LNCAP (cell line): Measurements from ENCODE around the gene DAPK3.
A peak's percentile ranks its signal among the peaks of the same experiment; 100 is the strongest.

Experiments
- TF ChIP-seq, protein P1 (sequence below): fragments of 450-650 bp; IDR thresholded peaks from 2 replicates; pipeline ENCODE4 v1.5.1; 2017; ENCODE audit warnings: mild to moderate bottlenecking

Gene DAPK3

DNA sequence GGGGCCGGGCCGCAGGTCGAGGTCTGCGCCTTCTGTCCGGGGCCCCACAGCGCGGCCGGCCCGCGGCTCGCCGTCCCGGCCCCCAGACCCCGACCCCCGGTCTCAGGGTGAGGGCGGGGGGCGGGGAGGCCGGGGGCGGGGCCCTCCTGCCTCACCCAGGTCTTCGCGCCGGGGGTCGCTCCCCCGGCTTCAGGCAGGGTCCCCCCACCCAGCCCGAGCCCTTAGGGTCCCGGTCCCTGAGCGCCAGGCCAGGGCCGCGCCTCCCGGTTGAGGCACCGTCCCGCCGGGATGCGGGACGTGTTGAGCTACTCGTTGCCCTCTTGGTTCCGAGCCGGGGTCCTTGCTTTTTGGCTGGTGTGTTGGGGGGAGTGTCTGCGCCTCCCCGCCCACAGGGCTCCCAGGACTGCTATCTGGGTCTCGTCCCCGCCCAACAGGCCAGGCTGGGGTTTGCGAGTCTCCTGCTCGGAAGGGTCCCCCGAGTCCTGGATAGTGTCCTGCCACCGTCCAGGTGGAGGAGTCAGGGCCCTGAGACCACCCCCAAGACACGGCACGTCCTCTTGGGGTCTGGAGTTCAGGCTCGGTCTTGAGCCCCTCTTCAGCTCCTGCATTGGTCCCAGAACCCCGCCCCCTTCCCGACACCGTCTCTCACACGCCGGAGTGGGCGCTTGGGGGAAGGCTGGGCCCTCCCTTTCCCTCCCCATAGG is 37.1 kb upstream of the DAPK3 start:
- TF ChIP-seq, protein P1, sequence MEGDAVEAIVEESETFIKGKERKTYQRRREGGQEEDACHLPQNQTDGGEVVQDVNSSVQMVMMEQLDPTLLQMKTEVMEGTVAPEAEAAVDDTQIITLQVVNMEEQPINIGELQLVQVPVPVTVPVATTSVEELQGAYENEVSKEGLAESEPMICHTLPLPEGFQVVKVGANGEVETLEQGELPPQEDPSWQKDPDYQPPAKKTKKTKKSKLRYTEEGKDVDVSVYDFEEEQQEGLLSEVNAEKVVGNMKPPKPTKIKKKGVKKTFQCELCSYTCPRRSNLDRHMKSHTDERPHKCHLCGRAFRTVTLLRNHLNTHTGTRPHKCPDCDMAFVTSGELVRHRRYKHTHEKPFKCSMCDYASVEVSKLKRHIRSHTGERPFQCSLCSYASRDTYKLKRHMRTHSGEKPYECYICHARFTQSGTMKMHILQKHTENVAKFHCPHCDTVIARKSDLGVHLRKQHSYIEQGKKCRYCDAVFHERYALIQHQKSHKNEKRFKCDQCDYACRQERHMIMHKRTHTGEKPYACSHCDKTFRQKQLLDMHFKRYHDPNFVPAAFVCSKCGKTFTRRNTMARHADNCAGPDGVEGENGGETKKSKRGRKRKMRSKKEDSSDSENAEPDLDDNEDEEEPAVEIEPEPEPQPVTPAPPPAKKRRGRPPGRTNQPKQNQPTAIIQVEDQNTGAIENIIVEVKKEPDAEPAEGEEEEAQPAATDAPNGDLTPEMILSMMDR, result no peak

DNA sequence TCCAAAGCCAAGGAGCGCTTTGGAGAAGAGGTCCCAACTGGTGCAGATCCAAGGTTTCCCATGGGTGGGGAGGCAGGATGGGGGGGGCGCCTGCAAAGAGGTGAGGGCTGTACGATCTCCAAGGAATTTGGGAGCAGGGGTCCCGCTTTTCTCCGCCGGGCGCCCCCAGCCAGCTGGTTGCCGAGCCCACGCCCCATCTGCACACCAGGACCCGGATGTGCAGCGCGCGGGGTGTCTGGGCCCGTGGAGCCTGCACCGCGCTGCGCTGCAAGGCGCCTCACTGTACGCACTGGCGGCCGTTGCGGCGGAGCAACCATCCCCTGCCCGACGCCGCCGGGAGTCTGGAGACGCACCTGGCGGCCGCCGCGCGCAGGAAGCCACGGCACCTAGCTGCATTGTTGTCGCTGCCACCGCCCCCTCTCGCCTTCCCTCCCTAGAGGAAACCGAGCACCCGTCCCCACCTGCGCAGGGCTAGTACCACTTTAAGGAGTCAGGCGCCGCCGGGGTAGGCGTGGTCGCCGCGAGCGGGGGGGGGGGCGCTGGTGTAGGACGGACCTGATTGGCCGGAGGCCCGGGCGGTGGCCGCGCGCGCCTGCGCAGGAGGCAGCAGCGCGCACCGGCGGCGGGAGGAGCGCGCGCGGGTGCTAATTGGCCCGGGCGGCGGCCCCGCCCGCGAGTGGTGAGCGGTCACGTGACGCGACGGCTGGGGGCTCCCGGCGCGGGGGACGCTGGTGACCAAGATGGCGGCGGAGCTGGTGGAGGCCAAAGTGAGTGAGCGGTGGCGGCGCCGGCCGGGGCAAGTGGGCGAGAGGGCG is 36.3 kb upstream of the DAPK3 start, which contains the start of gene PIAS4:
PIAS4 (plus strand) TSS at position 716 of the 815 bp plus-strand sequence; CDS start at position 741, 25 bp downstream.
- TF ChIP-seq, protein P1, result no peak

DNA sequence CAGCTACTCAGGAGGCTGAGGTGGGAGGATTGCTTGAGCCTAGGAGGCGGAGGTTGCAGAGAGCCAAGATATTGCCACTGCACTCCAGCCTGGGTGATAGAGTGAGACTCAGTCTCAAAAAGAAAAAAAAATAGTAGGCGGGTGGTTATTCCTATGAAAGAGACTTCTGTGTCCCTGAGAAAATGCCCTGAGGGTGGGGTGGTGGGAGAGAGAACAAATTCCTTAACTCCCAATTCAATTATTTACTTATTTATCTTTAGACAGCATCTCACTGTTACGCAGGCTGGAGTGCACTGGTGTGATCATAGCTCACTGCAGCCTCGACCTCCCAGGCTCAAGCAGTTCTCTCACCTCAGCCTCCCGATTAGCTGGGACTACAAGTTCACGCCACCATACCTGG is 24.7 kb upstream of the DAPK3 start:
- TF ChIP-seq, protein P1, result no peak

DNA sequence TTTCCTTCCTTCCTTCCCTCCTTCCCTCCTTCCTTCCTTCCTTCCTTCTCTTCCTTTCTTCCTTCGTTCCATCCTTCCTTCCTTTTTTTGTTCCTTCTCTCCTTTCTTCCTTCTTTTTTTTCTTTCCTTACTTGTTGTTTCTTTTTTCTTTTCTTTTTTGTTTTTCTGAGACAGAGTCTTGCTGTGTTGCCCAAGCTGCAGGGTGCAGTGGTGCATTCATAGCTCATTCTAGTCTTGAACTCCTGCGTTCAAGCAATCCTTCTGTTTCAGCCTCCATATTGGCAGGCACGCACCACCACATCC is 19.9 kb upstream of the DAPK3 start:
- TF ChIP-seq, protein P1, result no peak

DNA sequence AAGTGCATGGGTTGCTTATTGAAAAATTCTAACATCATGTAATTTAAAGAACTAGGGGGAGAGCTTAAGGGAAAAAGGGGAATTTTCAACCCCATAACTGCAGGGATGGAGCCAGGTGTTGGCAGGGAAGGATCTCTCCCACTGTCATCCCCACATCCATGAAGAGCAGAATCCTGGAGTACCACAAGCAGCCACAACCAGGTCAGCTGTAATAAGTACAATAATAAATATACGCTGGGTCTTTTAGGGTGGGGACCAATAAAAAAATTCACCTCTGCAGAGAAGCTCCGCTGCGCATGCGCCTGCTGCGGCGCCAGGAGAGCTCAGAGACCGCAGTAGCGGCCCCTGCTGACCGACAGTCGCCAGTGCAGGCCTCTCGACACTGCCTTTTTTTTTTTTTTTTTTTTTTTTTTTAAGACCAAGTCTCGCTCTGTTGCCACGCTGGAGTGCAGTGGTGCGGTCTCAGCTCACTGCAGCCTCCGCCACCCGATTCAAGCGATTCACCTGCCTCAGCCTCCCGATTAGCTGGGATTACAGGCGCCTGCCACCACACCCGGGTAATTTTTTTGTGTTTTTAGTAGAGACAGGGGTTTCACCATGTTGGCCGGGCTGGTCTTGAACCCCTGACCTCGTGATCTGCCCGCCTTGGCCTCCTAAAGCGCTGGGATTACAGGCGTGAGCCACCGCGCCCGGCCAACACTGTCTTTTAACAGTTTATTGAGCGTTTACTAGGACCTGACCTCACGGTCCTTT is 16.9 kb upstream of the DAPK3 start:
- TF ChIP-seq, protein P1, result peak; percentile 82

DNA sequence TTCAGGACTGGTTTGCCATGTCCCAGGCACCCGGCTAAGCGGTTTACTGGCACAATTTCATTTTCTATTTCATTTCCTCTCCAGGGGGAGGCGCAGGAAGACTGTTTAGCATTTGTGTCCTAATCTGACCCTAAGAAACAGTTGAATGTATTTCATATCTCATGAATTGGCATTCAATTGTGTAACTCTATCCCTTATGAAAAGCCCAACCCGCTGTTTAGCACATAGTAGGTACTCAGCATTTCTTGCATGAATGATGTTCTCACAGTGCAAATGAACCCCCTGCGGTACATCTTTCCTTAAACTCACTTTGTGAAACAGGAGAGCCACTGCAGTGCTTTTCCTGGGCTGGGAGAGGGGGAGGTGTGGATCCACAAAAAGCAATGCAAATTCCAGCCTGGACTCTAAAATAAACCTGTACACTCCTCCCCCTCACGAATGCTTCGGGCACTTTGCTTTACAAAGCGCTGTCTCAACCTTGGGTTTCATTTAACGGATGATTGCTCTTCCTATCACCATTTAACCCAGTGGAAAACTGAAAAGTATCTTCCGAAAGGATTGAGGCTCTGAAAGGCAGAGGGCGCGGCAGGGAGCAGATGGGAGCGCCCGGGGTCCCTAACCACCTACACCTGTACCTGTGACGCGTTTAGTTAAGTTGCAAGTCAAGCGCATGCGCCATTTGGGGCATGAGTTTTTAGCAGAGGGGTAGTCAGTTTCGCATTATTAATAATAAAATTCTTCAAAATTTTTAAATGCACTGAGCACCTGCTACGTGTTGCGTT is 15.6 kb upstream of the DAPK3 start:
- TF ChIP-seq, protein P1, result peak; percentile 61; the same call in 1 of the 2 replicates

DNA sequence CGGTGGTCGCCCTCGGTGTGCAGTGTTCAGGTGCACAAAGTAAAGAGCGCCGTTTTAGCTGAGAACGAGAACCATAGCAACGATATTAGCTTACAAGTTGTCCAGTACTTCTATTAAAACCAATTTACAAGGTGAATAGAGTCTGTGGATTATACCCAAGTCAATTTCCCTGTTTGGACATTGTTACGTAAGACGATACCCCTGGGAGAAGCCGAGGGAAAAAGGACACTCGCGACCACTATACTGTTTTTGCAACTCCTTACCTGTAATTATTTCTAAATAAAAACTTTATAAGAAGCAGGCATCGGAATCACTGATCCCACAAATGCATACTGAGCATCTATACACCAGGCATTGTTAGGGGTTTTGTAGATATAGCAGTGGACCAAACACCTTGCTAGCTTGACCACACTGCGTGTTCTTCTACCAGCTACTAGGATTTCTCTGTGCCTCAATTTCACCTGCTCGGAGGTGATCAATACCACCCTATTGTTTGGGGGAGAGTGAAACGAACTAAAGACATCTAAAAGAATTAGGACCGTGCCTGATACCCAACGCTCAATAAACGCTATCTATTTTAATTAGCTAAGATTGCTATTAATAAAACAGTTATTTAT is 14.9 kb upstream of the DAPK3 start:
- TF ChIP-seq, protein P1, result no peak
